H1 (cell line): Measurements from ENCODE around the gene C6orf62. TPM values are rescaled to one million over a fixed set of nuclear protein-coding genes. Genes with fewer than 3 reads are reported as not detected.

Experiments used
- CTCF ChIA-PET: fragments of 300-600 bp; sonication (Branson Sonifier 250); formaldehyde crosslinking; loops from one replicate; lab custom pipeline; 2021; ENCODE audit not compliant: partially characterized antibody; lab: Charles Lee
- POLR2A ChIA-PET: fragments of 300-600 bp; sonication (Branson Sonifier 250); formaldehyde crosslinking; loops from one replicate; lab custom pipeline; 2021; ENCODE audit warnings: inconsistent platforms; ENCODE audit not compliant: partially characterized antibody; lab: Charles Lee
- DNase-seq, 2 experiments: peaks; one replicate each; pipeline versions ENCODE4 v3.0.0 to v3.0.0-alpha.2; 2010 to 2022; ENCODE audit warnings: low spot score in 2 of 2, low read depth in 1 of 2, mixed read lengths in 1 of 2
- FAIRE-seq: peaks from 2 replicates; lab custom pipeline; 2011; peaks lifted over from hg19 to GRCh38; lab: Jason Lieb, UNC
- H2AFZ ChIP-seq: 2 replicates; pipeline ENCODE4 v1.8.1; 2012; ENCODE audit warnings: low read length, inconsistent platforms
- H2AK5ac ChIP-seq: 2 replicates; pipeline ENCODE4 v1.6.1; 2013; ENCODE audit warnings: low read depth, low read length
- H2BK120ac ChIP-seq: replicated peaks from 2 replicates; pipeline ENCODE3; 2013; ENCODE audit warnings: low read depth, low read length, inconsistent platforms
- H2BK12ac ChIP-seq: 2 replicates; pipeline ENCODE4 v1.6.1; 2013; ENCODE audit warnings: low read depth, low read length
- H2BK15ac ChIP-seq: 2 replicates; pipeline ENCODE4 v1.6.1; 2013; ENCODE audit warnings: low read length
- H2BK20ac ChIP-seq: 2 replicates; pipeline ENCODE4 v1.6.1; 2013; ENCODE audit warnings: low read length
- H2BK5ac ChIP-seq: 2 replicates; pipeline ENCODE4 v1.6.1; 2013; ENCODE audit warnings: low read depth, low read length
- H3K14ac ChIP-seq: 2 replicates; pipeline ENCODE4 v1.6.1; 2013; ENCODE audit warnings: inconsistent platforms; ENCODE audit not compliant: insufficient read length
- H3K18ac ChIP-seq: 2 replicates; pipeline ENCODE4 v1.6.1; 2013; ENCODE audit warnings: low read length; ENCODE audit errors: extremely low read depth
- H3K23ac ChIP-seq: 2 replicates; pipeline ENCODE4 v1.6.1; 2013; ENCODE audit warnings: inconsistent platforms; ENCODE audit not compliant: insufficient read length
- H3K23me2 ChIP-seq: 2 replicates; pipeline ENCODE4 v1.6.1; 2013; ENCODE audit warnings: low read depth, low read length
- H3K27ac ChIP-seq: 2 replicates; pipeline ENCODE4 v1.6.1; 2011; ENCODE audit warnings: low read depth, low read length, inconsistent platforms
- H3K27me3 ChIP-seq, 4 experiments: replicated peaks in 1 of 4; 1 replicate in 1 of 4; 2 replicates in 3 of 4; pipeline versions ENCODE4 v1.6.1 to v1.8.1; 2011 to 2013; ENCODE audit warnings: low read length in 3 of 4, mild to moderate bottlenecking in 3 of 4, inconsistent platforms in 2 of 4, mixed read lengths in 2 of 4, moderate library complexity in 1 of 4; ENCODE audit not compliant: control insufficient read depth in 3 of 4, insufficient read depth in 3 of 4; ENCODE audit errors: extremely low read depth in 1 of 4
- H3K36me3 ChIP-seq, 4 experiments: 2 replicates each; pipeline versions ENCODE4 v1.6.1 to v1.8.1; 2011 to 2013; ENCODE audit warnings: mild to moderate bottlenecking in 4 of 4, low read length in 3 of 4, moderate library complexity in 2 of 4, control low read depth in 1 of 4, inconsistent platforms in 1 of 4; ENCODE audit not compliant: insufficient read depth in 4 of 4, control insufficient read depth in 2 of 4
- H3K4ac ChIP-seq: replicated peaks from 2 replicates; pipeline ENCODE3; 2013; ENCODE audit warnings: low read length, low read depth, mixed read lengths, inconsistent platforms; ENCODE audit not compliant: insufficient read length
- H3K4me1 ChIP-seq, 4 experiments: replicated peaks in 1 of 4; 1 replicate in 1 of 4; 2 replicates in 3 of 4; pipeline versions ENCODE4 v1.6.1 to v1.8.1; 2011 to 2013; ENCODE audit warnings: low read length in 3 of 4, inconsistent platforms in 2 of 4, mixed read lengths in 1 of 4; ENCODE audit not compliant: insufficient read depth in 4 of 4, control insufficient read depth in 3 of 4
- H3K4me2 ChIP-seq, 2 experiments: 2 replicates each; pipeline versions ENCODE4 v1.6.1 to v1.8.1; 2011 to 2013; ENCODE audit warnings: low read depth in 2 of 2, low read length in 2 of 2, control low read depth in 1 of 2, inconsistent platforms in 1 of 2, mild to moderate bottlenecking in 1 of 2; ENCODE audit not compliant: insufficient read depth in 1 of 2
- H3K4me3 ChIP-seq, 4 experiments: fragments of 200-600, 300-600 bp in 1 of 4; sonication (generic), shearing (Covaris generic), sonication (Bioruptor Twin) in 1 of 4; 2 replicates each; pipeline versions ENCODE4 v1.5.1 to v1.8.1; 2011 to 2016; ENCODE audit warnings: low read length in 4 of 4, low read depth in 3 of 4, control low read depth in 2 of 4, inconsistent platforms in 2 of 4, mild to moderate bottlenecking in 2 of 4, mixed read lengths in 1 of 4, moderate library complexity in 1 of 4; ENCODE audit not compliant: insufficient read depth in 2 of 4; ENCODE audit errors: extremely low read depth in 1 of 4
- H3K56ac ChIP-seq: replicated peaks from 2 replicates; pipeline ENCODE3; 2013; ENCODE audit warnings: low read depth, mild to moderate bottlenecking, mixed read lengths, low read length, inconsistent platforms; ENCODE audit not compliant: insufficient read length
- H3K79me1 ChIP-seq: 2 replicates; pipeline ENCODE4 v1.6.1; 2013; ENCODE audit warnings: low read depth, low read length, control low read depth
- H3K79me2 ChIP-seq, 2 experiments: 2 replicates each; pipeline versions ENCODE4 v1.6.1 to v1.8.1; 2012 to 2013; ENCODE audit warnings: low read length in 2 of 2, mild to moderate bottlenecking in 2 of 2, inconsistent platforms in 1 of 2; ENCODE audit not compliant: insufficient read depth in 2 of 2, control insufficient read depth in 1 of 2
- H3K9ac ChIP-seq, 4 experiments: replicated peaks in 1 of 4; 1 replicate in 1 of 4; 2 replicates in 3 of 4; pipeline versions ENCODE4 v1.6.1 to v1.8.1; 2011 to 2013; ENCODE audit warnings: low read depth in 3 of 4, low read length in 3 of 4, control low read depth in 2 of 4, mild to moderate bottlenecking in 2 of 4, moderate library complexity in 2 of 4, inconsistent platforms in 1 of 4; ENCODE audit errors: extremely low read depth in 1 of 4
- H3K9me3 ChIP-seq, 2 experiments: 2 replicates each; pipeline versions ENCODE4 v1.6.1 to v1.8.1; 2012 to 2013; ENCODE audit warnings: mild to moderate bottlenecking in 2 of 2, moderate library complexity in 2 of 2, control low read depth in 1 of 2, inconsistent platforms in 1 of 2, low read depth in 1 of 2, low read length in 1 of 2, mixed read lengths in 1 of 2; ENCODE audit not compliant: insufficient read depth in 2 of 2
- H4K20me1 ChIP-seq, 2 experiments: replicated peaks in 1 of 2; 2 replicates each; pipeline versions ENCODE3 to v1.8.1; 2011 to 2013; ENCODE audit warnings: inconsistent platforms in 2 of 2, low read length in 2 of 2, mild to moderate bottlenecking in 1 of 2; ENCODE audit not compliant: insufficient read depth in 2 of 2, control insufficient read depth in 1 of 2
- H4K5ac ChIP-seq: 2 replicates; pipeline ENCODE4 v1.6.1; 2013; ENCODE audit warnings: low read length, low read depth, mixed read lengths, inconsistent platforms; ENCODE audit not compliant: insufficient read length
- H4K8ac ChIP-seq: 2 replicates; pipeline ENCODE4 v1.8.0; 2013; ENCODE audit warnings: mild to moderate bottlenecking, moderate library complexity, low read length, inconsistent platforms; ENCODE audit not compliant: insufficient read depth; ENCODE audit errors: extremely low read depth
- H4K91ac ChIP-seq: replicated peaks from 2 replicates; pipeline ENCODE3; 2013; ENCODE audit warnings: low read length, mixed read lengths, inconsistent platforms; ENCODE audit not compliant: insufficient read length
- ASH2L ChIP-seq: fragments of 200-600, 300-600 bp; sonication (generic); IDR thresholded peaks from one replicate; pipeline ENCODE4 v1.7.1; 2017; ENCODE audit warnings: low read length
- CEBPB ChIP-seq: IDR thresholded peaks from 2 replicates; pipeline ENCODE4 v1.6.1; 2012; ENCODE audit warnings: low read depth, low read length
- E2F6 ChIP-seq: IDR thresholded peaks from 2 replicates; pipeline ENCODE4 v1.6.1; 2012; ENCODE audit warnings: inconsistent platforms
- EP300 ChIP-seq, 2 experiments: IDR thresholded peaks; 1 replicate in 1 of 2; 2 replicates in 1 of 2; pipeline ENCODE4 v1.6.1; 2011 to 2012; ENCODE audit warnings: low read depth in 2 of 2, low read length in 2 of 2, mild to moderate bottlenecking in 2 of 2, borderline replicate concordance in 1 of 2, inconsistent platforms in 1 of 2, moderate library complexity in 1 of 2
- EZH2 ChIP-seq: fragments of 200-600 bp; sonication (generic); IDR thresholded peaks from 2 replicates; pipeline ENCODE4 v1.7.1; 2012; ENCODE audit warnings: low read depth, mild to moderate bottlenecking, moderate library complexity, low read length, inconsistent platforms; ENCODE audit not compliant: severe bottlenecking
- MAFK ChIP-seq: IDR thresholded peaks from 2 replicates; pipeline ENCODE4 v1.6.1; 2012; ENCODE audit warnings: low read depth, mild to moderate bottlenecking, improper control_type of control experiment, low read length
- PHF8 ChIP-seq: fragments of 200-600 bp; sonication (generic); conservative IDR thresholded peaks from 2 replicates; pipeline ENCODE4 v1.7.1; 2012; ENCODE audit warnings: low read depth, mild to moderate bottlenecking, inconsistent platforms, low read length, moderate library complexity
- POLR2A ChIP-seq, 2 experiments: IDR thresholded peaks; 1 replicate in 1 of 2; 2 replicates in 1 of 2; pipeline ENCODE4 v1.6.1; 2011; ENCODE audit warnings: low read depth in 2 of 2, low read length in 2 of 2, mild to moderate bottlenecking in 2 of 2; ENCODE audit errors: control extremely low read depth in 1 of 2
- POU5F1 ChIP-seq: IDR thresholded peaks from 2 replicates; pipeline ENCODE4 v1.6.1; 2011; ENCODE audit warnings: low read depth, mild to moderate bottlenecking, low read length, moderate library complexity
- SIRT6 ChIP-seq: IDR thresholded peaks from one replicate; pipeline ENCODE4 v1.7.1; 2012; ENCODE audit warnings: low read length, inconsistent platforms
- TAF1 ChIP-seq: IDR thresholded peaks from 2 replicates; pipeline ENCODE4 v1.6.1; 2011; ENCODE audit warnings: mild to moderate bottlenecking, low read depth, low read length
- TCF12 ChIP-seq: IDR thresholded peaks from 2 replicates; pipeline ENCODE4 v1.6.1; 2011; ENCODE audit warnings: low read depth, mild to moderate bottlenecking, low read length
- TEAD4 ChIP-seq: IDR thresholded peaks from 2 replicates; pipeline ENCODE4 v1.6.1; 2012; ENCODE audit warnings: low read depth, low read length, inconsistent platforms, mixed read lengths
- WGBS, 2 experiments: shearing (Covaris generic) in 1 of 2; methylation state at CpG; one replicate each; pipeline versions ENCODE4 v1.1.6 to v1.1.7; 2013 to 2015; ENCODE audit warnings: low lambda C conversion rate in 2 of 2, mixed read lengths in 2 of 2, inconsistent platforms in 1 of 2, low coverage in 1 of 2, missing lambda C conversion rate in 1 of 2; ENCODE audit not compliant: insufficient replicate concordance in 2 of 2, insufficient coverage in 1 of 2, insufficient read length in 1 of 2; ENCODE audit errors: extremely low coverage in 1 of 2, missing lambda C conversion rate in 1 of 2; 5-methylcytosine and 5-hydroxymethylcytosine counted together
- polyA plus RNA-seq, 7 experiments: library from polyadenylated mRNA; depleted of rRNA in 3 of 7; stranded (reverse) in 5 of 7; unstranded in 2 of 7; fragments of >200 nt in 5 of 7; fragments of 200-250 nt in 2 of 7; gene quantifications; 1 replicate in 5 of 7; 2 replicates in 1 of 7; 4 replicates in 1 of 7; pipeline versions ENCODE4 v1.2.1 to v1.2.3, GENCODE V29; 2011 to 2013; ENCODE audit warnings: missing spikeins in 2 of 7, mixed read lengths in 2 of 7
- total RNA-seq: library from RNA; stranded (reverse); fragmentation: NEBNext Ultra II Directional; extraction: Animal tissue kit (Norgen Biotek cat#: 25700); gene quantifications from 2 replicates; pipeline ENCODE4 v1.2.1, GENCODE V29; 2021

C6orf62 gene
- total and polyA plus RNA-seq, 2 of the 8 experiments (the other 6 are each of a cell fraction or from before 2014, with no cell fraction given) = 25.6 to 101 TPM

DNA sequence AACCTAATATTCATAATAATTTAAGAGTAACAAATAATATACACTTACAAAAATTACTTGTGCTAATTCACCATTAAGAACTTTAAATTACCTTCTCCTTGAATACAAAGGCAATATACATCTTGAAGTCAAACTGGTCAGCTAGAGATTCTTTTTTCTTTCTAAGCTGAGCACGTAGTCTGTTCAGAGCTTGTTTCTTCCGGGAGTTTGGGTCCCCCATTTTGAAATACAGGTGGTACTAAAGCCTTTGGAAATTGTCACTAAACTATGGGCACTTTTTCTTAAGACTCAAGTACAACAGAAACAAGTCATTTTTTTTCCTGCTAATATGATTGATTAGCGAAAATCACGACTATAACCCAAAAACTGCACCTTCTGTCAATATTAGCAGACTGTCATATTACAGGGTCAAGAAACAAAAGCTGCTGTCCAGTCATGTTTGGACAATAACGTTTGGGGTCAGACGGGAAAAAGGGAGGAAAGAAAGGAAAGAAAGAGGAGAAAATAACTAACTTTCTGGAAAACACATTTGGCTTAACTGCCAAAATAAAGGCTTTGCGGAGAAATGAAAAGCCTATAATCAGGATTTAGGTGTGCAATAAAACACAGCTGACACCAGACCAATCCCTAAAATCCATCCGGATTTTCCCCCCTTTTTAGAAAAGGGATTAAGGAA, 367 bp downstream of the C6orf62 start:
- H2BK15ac ChIP-seq = no peak overlapping the region
- no peaks in the 10 kb centered on the region for H3K9me3 ChIP-seq
- H3K4me1 ChIP-seq = peaks cover 0 to 3% (median 0%) of the 10 kb centered on the region in 4 experiments; a peak in 1 of 7 replicates
- H3K56ac ChIP-seq = no peak overlapping the region
- H3K27me3 ChIP-seq = no peaks in the 10 kb centered on the region
- peak overlapping the region in 3 of 4 experiments; percentile 40 to 97 (median 64); a peak in 6 of 7 replicates for H3K9ac ChIP-seq
- H3K18ac ChIP-seq = no peak overlapping the region
- H4K8ac ChIP-seq = no peak overlapping the region
- peaks cover 5% of the 10 kb centered on the region; the same call in 1 of the 2 replicates for H3K23me2 ChIP-seq
- DNase-seq (no peak), FAIRE-seq (no peak)
- no peak overlapping the region for H3K4ac ChIP-seq
- H2AFZ ChIP-seq = no peak overlapping the region
- H3K79me2 ChIP-seq = peaks cover 20 to 70% of the 10 kb centered on the region in 2 experiments
- CTCF ChIA-PET = interaction anchor here (1.3 to 2.0 kb wide), 2 partner anchors 11 to 34 kb away, joined by 3 to 5 read pairs; no protein-coding TSS in a partner anchor
- H3K14ac ChIP-seq = no peak overlapping the region
- H2BK120ac ChIP-seq = no peak overlapping the region
- H2BK5ac ChIP-seq = no peak overlapping the region
- no peak overlapping the region for H2BK20ac ChIP-seq
- no peak overlapping the region for H2AK5ac ChIP-seq
- H3K23ac ChIP-seq = no peak overlapping the region
- no peaks in the 10 kb centered on the region for H3K79me1 ChIP-seq
- WGBS, 2 experiments = 55% methylated on average over 8 of the region's 8 CpGs; no CpG with 5 or more reads in 1 of the 2 experiments
- H3K27ac ChIP-seq = peak overlapping the region; percentile 64; the same call in 1 of the 2 replicates
- no peak overlapping the region for H4K5ac ChIP-seq
- no peak overlapping the region for H4K91ac ChIP-seq
- peaks cover 14 to 15% of the 10 kb centered on the region in 2 experiments for H4K20me1 ChIP-seq
- peaks cover 12 to 44% (median 23%) of the 10 kb centered on the region in 4 experiments for H3K36me3 ChIP-seq
- POLR2A ChIA-PET = interaction anchor here (0.6 to 3.7 kb wide), 10 partner anchors 8 to 203 kb away, joined by 3 to 31 read pairs (median 4); partner anchors contain the start of gene KIAA0319
- H3K4me3 ChIP-seq = peak overlapping the region; percentile 92 to 95 (median 92); a peak in 7 of 8 replicates
- H3K4me2 ChIP-seq = peak overlapping the region; percentile 79 to 96
- H2BK12ac ChIP-seq = no peak overlapping the region
- TF ChIP-seq SIRT6 = no peak
- TF ChIP-seq ASH2L = no peak
- TF ChIP-seq CEBPB = no peak
- no peak for TF ChIP-seq TCF12
- no peak for TF ChIP-seq MAFK
- TF ChIP-seq E2F6 = no peak
- no peak for TF ChIP-seq EP300 (IDR thresholded peaks at IDR 0.05; ENCODE audit: borderline replicate concordance in 1 of 2, low read depth in 2 of 2, low read length in 2 of 2)
- TF ChIP-seq POLR2A (IDR thresholded peaks at IDR 0.05; ENCODE audit: control extremely low read depth in 1 of 2, low read depth in 2 of 2, low read length in 2 of 2) = no peak; a peak in 1 of 3 replicates
- no peak for TF ChIP-seq POU5F1
- no peak for TF ChIP-seq EZH2
- TF ChIP-seq TEAD4 = no peak
- no peak for TF ChIP-seq PHF8
- no peak for TF ChIP-seq TAF1
